ENCODE data around the gene WFIKKN2.

WFIKKN2 gene

DNA sequence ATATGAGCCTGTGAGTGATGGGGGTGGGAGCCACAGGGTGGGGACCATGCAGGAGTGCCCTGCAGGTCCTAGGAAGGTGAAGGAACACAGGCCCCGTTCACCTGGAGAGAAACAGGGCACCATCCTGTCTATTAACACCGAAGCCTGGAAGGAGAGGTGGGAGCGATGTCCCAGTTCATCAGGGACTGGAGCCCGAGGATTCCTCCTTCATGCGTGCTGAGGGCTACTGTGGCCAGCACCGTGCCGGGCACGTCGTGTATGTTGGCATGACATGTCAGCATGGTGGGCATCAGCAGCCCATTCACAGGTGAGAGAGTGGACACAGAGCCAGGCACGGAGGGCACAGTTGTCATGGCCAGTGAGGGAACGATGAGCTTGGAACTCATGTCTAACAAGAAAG lies 1.4 kb downstream of the WFIKKN2 start:
- DNase-seq (ENCODE audit: low read depth), result no peak

DNA sequence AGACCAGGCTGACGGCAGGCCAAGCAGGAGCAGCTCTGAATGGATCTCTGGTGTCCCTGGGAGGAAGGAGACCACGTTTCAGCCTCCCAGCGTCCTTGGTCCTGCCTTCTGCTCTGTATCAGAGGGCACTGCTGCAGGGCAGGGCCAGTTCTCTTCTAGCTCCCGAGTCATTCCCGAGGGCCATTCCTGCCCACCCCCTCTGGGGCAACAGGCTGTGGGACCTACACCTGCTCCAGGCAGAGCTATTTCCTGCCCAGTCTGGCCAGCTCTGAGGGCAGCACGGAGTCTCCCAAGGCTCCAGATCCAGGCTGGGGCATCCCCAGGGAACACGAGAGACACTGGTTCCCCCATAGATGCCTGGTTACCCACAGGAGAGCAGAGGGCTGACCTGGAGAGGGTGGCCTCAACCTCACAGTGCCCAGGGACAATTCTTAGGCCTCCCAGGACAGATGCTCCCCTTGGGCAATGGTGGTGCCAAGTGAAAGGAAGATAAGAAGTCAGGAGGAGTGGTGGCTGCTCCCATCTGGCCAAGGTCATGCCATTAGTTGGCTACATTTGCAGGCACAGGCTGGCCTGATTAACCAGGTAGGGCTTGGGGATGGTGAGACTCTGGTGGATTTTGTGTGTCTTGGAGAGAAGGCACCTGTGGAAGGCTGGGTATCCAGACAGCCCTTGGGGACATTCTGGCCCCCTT lies 2.0 kb downstream of the WFIKKN2 start:
- no peak for DNase-seq (ENCODE audit: low read depth)

DNA sequence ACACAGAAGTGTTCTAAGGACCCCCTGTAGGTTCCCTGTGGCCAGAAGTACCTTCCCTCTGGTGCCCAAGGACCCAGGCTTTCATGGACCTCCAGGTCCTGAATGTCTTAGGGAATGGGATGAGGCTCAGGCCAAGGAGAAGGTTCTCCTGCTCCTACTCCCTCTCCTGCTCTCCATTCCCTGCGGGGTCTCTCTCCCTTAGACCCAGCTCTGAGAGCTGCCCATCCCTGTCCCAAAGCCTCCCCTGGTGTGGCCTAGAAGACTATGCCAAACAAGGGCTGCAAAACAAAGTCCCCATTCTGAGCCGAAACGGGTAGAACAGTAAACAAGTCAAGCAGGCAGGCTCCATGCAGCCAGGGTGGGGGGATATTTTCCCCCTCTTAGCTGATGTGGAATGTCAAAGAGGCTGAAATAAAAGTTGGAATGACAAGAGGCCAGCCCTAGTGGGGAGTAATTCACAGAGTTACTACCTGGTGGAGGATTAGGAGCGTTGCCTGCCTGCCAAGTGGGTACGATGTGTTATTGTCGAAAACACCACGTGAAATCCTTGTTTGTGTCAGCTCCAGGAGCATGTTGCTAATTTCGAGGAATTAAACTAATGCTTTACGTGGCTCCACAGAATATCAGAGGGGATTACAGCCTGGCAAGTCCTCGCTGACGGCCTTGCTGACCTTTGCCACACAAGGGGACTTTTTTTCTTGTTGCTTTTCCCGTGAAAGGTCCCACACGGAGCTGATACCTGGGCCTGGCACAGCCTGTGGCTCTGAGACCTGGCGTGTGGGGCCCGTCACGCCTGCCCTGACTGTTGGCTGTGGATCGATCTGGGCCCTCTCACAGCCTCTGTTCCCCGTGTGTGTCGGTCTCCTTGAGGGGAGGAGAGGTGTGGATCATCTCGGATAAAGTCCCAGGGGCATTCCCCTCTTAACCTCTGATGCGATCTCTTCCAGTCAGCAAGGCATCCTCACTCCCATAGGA lies 2.9 kb downstream of the WFIKKN2 start:
- no peak for DNase-seq (ENCODE audit: low read depth)

DNA sequence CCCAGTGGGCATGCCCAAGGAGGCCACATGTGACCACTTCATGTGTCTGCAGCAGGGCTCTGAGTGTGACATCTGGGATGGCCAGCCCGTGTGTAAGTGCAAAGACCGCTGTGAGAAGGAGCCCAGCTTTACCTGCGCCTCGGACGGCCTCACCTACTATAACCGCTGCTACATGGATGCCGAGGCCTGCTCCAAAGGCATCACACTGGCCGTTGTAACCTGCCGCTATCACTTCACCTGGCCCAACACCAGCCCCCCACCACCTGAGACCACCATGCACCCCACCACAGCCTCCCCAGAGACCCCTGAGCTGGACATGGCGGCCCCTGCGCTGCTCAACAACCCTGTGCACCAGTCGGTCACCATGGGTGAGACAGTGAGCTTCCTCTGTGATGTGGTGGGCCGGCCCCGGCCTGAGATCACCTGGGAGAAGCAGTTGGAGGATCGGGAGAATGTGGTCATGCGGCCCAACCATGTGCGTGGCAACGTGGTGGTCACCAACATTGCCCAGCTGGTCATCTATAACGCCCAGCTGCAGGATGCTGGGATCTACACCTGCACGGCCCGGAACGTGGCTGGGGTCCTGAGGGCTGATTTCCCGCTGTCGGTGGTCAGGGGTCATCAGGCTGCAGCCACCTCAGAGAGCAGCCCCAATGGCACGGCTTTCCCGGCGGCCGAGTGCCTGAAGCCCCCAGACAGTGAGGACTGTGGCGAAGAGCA lies 4.4 kb downstream of the WFIKKN2 start:
- no peak for DNase-seq (ENCODE audit: low read depth)

DNA sequence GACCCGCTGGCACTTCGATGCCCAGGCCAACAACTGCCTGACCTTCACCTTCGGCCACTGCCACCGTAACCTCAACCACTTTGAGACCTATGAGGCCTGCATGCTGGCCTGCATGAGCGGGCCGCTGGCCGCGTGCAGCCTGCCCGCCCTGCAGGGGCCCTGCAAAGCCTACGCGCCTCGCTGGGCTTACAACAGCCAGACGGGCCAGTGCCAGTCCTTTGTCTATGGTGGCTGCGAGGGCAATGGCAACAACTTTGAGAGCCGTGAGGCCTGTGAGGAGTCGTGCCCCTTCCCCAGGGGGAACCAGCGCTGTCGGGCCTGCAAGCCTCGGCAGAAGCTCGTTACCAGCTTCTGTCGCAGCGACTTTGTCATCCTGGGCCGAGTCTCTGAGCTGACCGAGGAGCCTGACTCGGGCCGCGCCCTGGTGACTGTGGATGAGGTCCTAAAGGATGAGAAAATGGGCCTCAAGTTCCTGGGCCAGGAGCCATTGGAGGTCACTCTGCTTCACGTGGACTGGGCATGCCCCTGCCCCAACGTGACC lies 5.0 kb downstream of the WFIKKN2 start:
- DNase-seq (ENCODE audit: low read depth), result no peak

DNA sequence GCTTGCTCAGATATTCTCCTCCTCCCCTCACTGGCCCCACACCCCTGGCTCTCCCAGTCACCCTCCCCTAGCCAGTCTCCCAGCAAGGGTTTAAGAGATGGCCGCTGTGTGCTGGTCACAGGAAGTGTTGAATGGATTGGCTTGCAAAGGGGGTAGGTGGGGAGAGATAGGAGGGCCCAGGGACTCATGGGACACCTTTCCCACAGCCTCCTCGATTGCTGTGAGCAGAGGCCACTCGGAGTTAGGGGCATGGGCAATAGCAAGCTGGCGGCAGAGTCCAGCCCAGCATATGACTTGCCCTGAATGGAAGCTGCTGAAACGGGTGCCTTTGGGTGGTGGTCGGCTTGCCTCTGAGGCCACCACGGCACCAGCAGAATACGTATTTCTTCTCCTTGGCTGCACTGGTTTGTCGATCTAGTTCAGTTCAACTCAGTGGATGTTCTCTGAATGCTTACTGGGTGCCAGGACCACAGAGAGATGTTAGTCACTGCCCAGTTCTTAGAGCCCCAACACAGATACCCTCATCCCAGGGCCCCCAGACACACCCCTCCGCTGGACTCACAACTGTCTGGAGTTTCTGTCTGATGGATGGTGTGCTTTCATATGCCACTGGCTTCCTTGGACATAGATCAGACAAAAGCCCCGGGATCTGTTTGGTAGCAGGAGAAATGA lies 6.0 kb downstream of the WFIKKN2 start:
- DNase-seq (ENCODE audit: low read depth), result no peak

DNA sequence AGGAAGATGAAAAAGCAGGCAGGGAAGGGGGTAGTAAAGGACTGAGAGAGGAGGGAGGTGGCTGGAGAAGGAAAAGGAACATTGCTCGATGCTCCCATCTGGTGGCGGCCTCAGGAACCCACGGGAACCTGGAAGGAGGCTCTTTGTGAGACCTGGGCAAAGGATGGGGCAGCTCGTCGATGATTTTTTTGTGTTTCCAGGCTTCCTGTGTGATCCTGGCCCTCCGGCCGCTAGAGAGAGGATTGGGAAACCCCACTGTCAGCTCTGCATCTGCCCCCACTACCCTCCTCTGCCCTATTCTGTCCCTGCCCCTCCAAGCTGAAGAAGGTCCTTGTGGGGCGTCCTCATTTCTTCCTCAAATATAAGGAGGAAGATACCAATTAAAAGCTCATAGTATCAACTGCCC lies 6.6 kb downstream of the WFIKKN2 start:
- no peak for DNase-seq (ENCODE audit: low read depth)

DNA sequence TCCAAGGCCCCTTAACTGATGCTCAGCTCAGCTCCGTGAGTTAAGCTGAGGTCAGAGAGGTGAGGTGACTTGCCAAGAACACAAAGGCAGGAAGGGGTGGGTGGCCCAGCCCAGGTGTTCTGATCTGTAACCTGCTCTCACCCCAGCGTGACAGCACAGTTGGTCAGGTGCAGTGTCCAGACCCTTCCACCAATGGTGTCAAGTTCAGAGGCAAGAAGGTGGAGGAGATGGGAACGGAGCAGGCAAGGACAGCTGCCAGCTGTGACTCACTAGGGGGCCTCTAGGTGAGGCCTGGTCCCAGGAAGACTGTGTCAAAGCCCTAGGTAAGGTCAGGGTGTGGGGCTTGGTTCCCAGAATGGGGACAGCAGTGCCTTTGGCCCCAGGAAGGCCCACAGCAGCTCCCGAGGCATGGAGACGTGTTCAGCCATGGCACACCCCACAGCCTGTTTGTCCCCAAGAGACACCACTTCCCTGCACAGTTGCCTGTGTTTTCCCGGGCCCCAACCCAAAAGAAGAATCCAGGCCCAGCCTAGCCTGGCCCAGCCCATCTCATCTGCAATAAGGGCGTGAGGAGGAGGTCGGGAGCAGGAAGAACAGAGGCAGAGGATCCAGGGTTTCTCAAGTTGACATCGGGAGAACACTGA lies 7.2 kb downstream of the WFIKKN2 start:
- DNase-seq (ENCODE audit: low read depth), result no peak

DNA sequence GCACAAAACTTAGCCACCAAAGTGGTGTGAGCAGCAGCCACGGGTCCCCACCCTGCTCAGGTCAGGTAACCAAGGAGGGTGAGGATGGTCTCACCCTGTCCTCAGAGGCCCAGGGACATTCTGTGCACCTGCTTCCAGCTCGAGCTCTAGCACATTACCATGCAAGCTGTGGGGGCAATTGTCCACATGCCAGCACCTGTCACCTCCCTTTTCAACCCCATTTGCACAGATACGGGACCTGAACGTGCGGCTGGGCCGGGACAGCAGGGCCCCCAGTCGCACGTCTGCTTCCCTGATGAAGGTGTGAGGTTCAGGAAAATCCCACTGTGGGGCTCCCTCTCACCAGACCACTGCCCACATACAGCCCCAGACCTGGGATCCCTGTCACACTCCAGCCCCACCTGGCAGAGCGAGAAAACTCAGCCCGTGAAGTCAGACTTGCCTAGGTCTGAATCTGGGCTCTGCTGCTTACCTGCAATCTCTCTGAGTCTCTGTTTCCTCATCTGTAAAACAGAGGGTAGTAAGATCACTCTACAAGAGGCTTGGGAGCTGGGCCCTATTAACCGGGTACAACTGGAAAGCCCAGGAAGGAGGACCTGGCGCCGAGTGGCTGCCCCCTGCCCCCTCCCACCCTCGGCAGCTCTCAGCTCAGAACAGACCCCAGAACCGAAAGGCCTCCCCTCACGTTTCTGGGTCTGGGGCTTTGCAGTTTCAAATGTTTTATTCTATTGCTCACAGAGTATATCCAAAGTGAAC lies 7.9 kb downstream of the WFIKKN2 start:
- DNase-seq (ENCODE audit: low read depth), result no peak

DNA sequence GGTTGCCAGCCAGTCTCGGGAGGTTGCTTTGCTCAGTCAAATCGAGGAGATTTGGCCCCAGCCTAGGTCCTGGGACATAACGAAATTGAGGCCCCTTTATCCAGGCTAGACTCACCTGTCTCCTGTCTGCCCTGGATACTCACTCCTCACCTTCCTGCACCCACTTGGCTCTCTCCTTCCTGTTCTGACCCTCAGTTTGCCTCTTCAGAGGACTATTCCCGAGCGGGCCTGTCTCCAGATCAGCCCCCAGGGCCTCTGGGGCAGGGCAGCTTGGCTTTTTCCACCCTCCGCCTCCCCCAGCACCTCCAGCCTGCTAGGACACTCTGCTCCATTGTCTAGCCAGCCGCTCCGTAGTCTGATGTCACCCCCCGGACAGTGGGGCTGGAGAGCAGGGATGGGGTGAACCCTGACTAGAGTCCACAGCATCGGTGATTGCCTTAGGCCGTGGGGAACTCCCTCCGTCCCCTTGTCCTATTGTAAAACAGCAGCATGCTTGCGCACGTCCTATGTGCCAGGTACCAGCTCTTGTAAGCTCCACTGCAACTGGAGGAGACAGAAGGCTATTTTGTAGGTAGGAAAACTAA lies 8.8 kb downstream of the WFIKKN2 start:
- DNase-seq (ENCODE audit: low read depth), result no peak

DNA sequence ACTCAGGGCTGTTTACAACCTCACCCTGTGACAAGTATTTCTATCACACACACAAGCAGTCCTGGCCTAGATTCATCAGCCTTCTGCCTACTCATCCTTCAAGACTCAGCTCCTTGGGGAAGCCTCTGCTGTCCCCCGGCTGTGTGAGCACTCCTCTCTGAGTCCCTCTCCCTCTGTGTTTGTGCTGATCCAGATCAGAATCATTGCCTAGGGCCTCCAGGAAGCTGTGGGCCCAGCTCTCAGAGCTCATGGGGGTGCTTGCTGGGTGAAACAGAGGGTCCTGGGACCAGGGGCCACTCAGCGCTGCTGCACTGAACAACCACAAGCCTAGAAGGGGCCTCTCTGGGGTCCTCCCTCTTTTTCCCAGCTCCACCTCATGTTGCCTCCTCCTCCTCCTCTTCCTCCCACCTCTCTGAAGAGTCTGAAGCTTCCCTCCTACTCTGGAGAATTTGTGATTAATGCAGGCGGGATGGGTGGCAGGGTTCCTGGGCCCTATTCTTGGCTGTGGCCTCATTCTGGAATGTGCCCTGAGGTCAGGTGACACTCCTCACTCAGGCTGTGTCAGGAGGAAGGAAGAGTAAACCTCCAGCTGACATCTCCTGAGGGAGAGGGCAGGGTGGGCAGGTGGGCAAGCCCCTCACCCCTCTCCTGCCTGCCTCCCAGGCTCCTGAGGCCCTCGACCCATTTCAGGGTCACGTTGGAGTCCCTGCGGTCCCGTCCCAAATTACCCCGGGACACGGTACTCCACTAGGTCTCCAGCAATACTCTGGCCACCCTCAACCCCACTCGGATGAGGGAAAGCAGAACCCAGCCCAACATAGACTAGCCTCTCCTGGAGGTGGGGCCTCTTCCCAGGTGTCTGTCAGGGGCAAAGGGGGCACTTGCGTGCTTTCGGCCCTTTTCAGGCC lies 10.1 kb downstream of the WFIKKN2 start:
- DNase-seq (ENCODE audit: low read depth), result no peak

DNA sequence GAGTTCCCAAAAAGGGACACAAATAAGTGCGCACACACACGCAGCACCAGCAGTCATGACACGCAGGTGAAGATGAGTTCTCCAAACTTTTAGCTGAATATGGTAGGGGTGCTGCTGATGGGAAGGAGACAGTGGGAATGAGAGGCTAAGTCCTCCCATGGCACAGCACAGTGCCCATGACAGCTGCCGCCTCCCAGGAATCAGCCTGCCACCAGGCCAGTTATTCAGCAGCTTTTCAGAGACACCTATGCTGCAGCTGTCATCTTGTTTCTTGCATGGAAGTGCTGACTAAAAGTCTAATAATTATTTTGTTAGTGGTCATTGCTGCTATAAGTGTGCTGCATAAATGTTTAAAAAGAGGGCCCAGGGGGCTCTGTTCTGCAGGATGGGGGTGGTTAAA lies 12.2 kb downstream of the WFIKKN2 start:
- no peak for DNase-seq (ENCODE audit: low read depth)

DNA sequence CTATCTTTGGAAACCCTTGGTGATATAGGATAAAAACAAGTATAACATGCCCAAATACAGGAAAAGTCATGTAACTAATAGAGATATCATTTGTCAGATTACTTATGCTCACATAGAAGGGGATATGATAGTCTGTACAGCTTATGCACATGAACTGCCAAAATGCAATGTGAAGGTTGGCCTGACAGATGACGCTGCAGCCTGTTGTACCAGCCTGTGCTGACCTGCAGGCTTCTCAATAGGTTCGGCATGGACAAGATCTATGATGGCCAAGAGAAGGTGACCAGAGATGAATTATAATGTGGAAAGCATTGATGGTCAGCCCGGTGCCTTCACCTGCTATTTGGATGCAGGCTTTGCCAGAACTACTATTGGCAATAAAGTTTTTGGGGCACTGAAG lies 12.7 kb downstream of the WFIKKN2 start:
- DNase-seq (ENCODE audit: low read depth), result no peak

DNA sequence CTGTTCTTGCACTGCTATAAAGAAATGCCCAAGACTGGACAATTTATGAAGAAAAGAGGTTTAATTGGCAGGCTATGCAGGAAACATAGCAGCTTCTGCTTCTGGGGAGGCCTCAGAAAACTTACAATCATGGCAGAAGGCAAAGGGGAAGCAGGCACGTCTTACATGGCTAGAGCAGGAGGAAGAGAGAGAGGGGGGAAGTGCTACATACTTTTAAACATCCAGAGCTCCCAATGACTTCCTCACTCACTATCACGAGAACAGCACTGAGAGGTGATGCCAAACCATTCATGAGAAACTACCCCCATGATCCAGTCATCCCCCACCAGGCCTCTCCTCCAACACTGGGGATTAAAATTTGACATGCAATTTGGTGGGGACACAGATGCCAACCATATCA lies 13.3 kb downstream of the WFIKKN2 start:
- no peak for DNase-seq (ENCODE audit: low read depth)

DNA sequence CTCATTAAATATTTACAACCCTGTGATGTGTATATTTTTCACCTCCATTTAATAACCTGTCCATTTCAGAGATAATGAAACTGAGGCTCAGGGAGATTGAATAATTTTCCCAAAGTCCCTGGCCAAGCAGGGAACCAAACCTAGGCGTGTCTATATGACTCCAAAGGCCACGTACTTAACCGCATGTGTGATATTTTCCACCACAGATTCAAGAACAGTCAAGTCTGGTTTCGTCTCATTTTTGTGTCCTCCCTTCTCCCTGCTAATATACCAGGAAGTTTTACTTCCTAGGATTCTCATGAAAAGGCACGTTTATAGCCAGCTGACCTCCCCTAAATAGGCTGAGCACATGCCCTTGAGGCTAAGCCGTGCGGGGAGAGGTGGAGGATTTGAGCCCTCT lies 15.3 kb downstream of the WFIKKN2 start:
- DNase-seq (ENCODE audit: low read depth), result no peak

DNA sequence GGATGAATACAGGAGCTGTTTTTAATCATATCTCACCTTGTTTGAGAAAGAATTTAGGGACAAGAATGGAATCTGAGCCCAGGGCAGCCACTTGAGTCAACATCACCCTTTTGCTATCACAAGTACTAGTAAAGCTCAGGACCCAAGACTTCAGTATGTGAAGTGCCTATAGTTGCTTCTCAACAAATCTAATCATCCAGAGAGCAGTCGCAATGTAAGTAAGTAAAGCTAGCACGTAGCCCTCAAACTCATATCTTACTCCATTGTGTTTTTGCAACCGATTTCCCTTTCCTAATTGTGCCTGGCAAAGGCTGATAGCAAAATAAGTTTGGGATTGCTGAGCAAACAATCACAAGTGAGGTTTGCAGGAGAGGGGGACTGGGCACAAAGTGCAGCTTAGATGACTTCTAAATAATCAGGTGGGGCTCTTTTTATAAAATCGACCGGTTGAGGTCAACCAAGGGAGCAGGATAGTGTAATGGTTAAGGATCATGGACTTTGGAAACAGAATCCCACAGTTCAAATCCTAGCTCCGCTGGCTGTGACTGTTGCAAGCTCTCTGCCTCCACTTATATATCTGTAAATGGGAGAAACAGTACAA lies 17.7 kb downstream of the WFIKKN2 start:
- no peak for DNase-seq (ENCODE audit: low read depth)

DNA sequence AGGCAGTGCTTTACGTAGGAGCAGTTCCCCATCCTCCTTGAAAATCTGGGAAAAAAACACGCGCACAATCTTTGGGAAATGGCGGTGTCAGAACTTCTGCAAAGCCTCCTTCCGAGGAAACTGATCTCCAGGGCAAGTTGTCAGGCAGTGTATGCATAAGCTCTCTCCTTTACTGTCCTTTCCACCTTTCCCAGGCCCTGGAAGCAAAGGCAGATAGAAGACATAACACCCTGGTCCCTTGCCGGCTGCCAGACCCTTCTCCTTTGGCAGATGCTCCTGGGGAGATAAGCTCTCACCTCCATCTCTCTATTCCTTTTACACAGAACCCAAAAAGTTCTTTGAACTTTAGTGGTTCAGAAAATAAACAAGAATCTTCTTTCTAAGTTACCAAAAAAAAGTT lies 18.4 kb downstream of the WFIKKN2 start:
- no peak for DNase-seq (ENCODE audit: low read depth)

DNA sequence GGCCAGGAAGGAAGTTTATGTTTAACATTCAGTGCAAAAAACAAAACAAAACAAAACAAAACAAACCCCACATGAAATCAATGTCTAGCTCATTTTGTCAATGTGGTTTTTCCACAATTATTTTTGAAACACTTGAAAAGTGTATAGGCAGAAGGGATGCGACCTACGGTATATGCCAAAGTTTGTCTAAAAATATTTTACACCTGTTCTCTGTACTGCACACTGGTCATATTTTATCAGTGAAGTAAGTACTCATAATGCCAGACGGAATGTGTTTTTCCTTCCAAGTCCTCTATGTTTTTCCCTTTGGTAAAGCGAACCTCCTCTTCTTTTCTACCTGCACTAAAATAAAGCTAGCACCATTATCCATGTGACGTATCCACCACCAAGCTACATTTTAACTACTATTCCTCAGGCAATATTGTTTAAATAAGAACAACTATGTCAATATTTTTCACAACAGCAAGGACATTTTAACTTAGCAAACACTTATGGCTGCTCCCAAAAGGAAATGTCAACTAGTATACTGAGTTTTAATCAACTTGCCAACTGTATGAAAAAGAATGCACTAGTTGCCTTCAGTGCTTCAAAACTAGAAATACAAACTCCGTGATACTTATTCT lies 20.4 kb downstream of the WFIKKN2 start:
- no peak for DNase-seq (ENCODE audit: low read depth)

Measured in stimulated activated CD4-positive, alpha-beta T cell treated with anti-CD3 and anti-CD28 coated beads, Interleukin-2, amount 100 ng/mL, for 4 hours (primary cell).